DOHH2 (cell line): ENCODE measurements around the gene SCFD2.
"Not testable (repeated sequence)": the region's sequence is repeated elsewhere in the genome, so short reads cannot be mapped to it uniquely, and the experiment has no call there.

Experiments used
- H3F3A ChIP-seq: fragments of 200-600 bp; sonication (generic), shearing (Covaris generic); 2 replicates; pipeline ENCODE4 v1.6.0; 2016; ENCODE audit warnings: antibody characterized with exemption, mild to moderate bottlenecking; ENCODE audit not compliant: control insufficient read depth, insufficient read depth
- H3K27ac ChIP-seq: fragments of 200-600 bp; sonication (generic); 2 replicates; pipeline ENCODE4 v1.5.1; 2014; ENCODE audit warnings: low read depth, mild to moderate bottlenecking, low read length, moderate library complexity
- H3K27me3 ChIP-seq: fragments of 200-600 bp; sonication (generic); 2 replicates; pipeline ENCODE4 v1.6.1; 2014; ENCODE audit warnings: mild to moderate bottlenecking, low read length, mixed read lengths; ENCODE audit not compliant: control insufficient read depth
- H3K36me3 ChIP-seq: fragments of 200-600 bp; sonication (generic); 2 replicates; pipeline ENCODE4 v1.6.1; 2014; ENCODE audit warnings: mild to moderate bottlenecking, low read length, moderate library complexity, mixed read lengths; ENCODE audit not compliant: control insufficient read depth
- H3K4me1 ChIP-seq: fragments of 200-600 bp; sonication (generic); 2 replicates; pipeline ENCODE4 v1.6.1; 2014; ENCODE audit warnings: mild to moderate bottlenecking, low read length, mixed read lengths; ENCODE audit not compliant: control insufficient read depth
- H3K4me2 ChIP-seq: fragments of 200-600 bp; sonication (generic); 2 replicates; pipeline ENCODE4 v1.6.0; 2014; ENCODE audit warnings: mild to moderate bottlenecking, low read length, moderate library complexity
- H3K4me3 ChIP-seq: fragments of 200-600 bp; sonication (generic); 2 replicates; pipeline ENCODE4 v1.5.1; 2014; ENCODE audit warnings: mild to moderate bottlenecking, low read length, mixed read lengths
- H3K79me2 ChIP-seq: fragments of 200-600 bp; sonication (generic); 2 replicates; pipeline ENCODE4 v1.6.1; 2014; ENCODE audit warnings: mild to moderate bottlenecking, low read length, mixed read lengths; ENCODE audit not compliant: control insufficient read depth
- H3K9me2 ChIP-seq: fragments of 200-600 bp; sonication (generic); replicated peaks from 2 replicates; pipeline ENCODE4 v1.6.1; 2014; ENCODE audit warnings: mild to moderate bottlenecking, low read length, mixed read lengths; ENCODE audit not compliant: control insufficient read depth
- H3K9me3 ChIP-seq: fragments of 200-600 bp; sonication (generic); 2 replicates; pipeline ENCODE4 v1.6.1; 2014; ENCODE audit warnings: antibody characterized with exemption, low read length, mixed read lengths; ENCODE audit not compliant: control insufficient read depth, insufficient read depth
- H4K20me1 ChIP-seq: fragments of 200-600 bp; sonication (generic); 2 replicates; pipeline ENCODE4 v1.6.0; 2014; ENCODE audit warnings: low read depth, mild to moderate bottlenecking, antibody characterized with exemption, low read length, moderate library complexity; ENCODE audit not compliant: control insufficient read depth, insufficient read depth
- EZH2phosphoT487 ChIP-seq: fragments of 200-600 bp; sonication (generic); IDR thresholded peaks from 2 replicates; pipeline ENCODE4 v1.6.1; 2017; ENCODE audit warnings: borderline replicate concordance, mild to moderate bottlenecking, antibody characterized with exemption, low read length, moderate library complexity, mixed read lengths
- TF ChIP-seq, protein P1 (sequence below): fragments of 200-600 bp; sonication (generic); IDR thresholded peaks from one replicate; pipeline ENCODE4 v1.5.1; 2014; ENCODE audit warnings: antibody characterized with exemption, mild to moderate bottlenecking, low read depth, low read length; ENCODE audit not compliant: poor library complexity, severe bottlenecking

Gene SCFD2

DNA sequence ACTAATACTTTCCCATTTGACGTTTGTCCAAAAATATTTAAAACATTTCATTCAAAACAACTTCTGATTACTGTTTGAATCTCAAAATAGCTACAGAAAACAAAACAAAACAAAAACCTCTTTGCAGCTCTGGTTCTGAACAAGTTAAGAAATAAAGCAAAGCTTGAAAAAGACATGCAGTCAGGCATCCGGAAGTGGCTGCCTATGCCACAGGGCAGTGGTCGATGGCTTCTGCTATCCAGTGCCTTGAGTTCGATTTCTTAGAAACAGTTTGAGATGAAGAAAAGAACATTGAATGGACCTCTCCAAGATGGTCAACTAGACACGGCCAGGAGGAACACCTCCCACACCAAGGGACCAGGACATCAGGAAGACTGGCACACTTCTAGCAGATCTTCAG lies 125.3 kb downstream of the SCFD2 start:
- Histone ChIP-seq H3K4me2 (no peak overlapping the region), H3K27ac (no peak overlapping the region), H4K20me1 (no peaks in the 10 kb centered on the region), H3F3A (no peaks in the 10 kb centered on the region), H3K27me3 (no peaks in the 10 kb centered on the region), H3K4me1 (no peaks in the 10 kb centered on the region), H3K9me2 (no peaks in the 10 kb centered on the region), H3K9me3 (peaks cover under 1% of the 10 kb centered on the region; the same call in 1 of the 2 replicates), H3K4me3 (no peak overlapping the region), H3K36me3 (no peaks in the 10 kb centered on the region), H3K79me2 (peaks cover 7% of the 10 kb centered on the region)
- TF ChIP-seq, protein P1, sequence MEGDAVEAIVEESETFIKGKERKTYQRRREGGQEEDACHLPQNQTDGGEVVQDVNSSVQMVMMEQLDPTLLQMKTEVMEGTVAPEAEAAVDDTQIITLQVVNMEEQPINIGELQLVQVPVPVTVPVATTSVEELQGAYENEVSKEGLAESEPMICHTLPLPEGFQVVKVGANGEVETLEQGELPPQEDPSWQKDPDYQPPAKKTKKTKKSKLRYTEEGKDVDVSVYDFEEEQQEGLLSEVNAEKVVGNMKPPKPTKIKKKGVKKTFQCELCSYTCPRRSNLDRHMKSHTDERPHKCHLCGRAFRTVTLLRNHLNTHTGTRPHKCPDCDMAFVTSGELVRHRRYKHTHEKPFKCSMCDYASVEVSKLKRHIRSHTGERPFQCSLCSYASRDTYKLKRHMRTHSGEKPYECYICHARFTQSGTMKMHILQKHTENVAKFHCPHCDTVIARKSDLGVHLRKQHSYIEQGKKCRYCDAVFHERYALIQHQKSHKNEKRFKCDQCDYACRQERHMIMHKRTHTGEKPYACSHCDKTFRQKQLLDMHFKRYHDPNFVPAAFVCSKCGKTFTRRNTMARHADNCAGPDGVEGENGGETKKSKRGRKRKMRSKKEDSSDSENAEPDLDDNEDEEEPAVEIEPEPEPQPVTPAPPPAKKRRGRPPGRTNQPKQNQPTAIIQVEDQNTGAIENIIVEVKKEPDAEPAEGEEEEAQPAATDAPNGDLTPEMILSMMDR = no peak
- TF ChIP-seq EZH2phosphoT487 = no peak

DNA sequence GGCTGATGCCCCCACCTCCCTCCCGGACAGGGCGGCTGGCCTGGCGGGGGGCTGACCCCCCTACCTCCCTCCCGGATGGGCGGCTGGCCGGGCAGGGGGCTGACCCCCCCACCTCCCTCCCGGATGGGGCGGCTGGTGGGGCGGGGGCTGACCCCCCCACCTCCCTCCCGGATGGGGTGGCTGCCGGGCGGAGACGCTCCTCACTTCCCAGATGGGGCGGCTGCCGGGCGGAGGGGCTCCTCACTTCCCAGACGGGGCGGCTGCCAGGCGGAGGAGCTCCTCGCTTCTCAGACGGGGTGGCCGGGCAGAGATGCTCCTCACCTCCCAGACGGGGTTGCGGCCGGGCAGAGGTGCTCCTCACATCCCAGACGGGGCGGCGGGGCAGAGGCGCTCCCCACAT lies 127.5 kb downstream of the SCFD2 start:
- H3K9me3 ChIP-seq, H4K20me1 ChIP-seq, H3K79me2 ChIP-seq, H3K4me2 ChIP-seq, H3K27me3 ChIP-seq, H3K4me3 ChIP-seq, H3K4me1 ChIP-seq, H3F3A ChIP-seq, H3K36me3 ChIP-seq, H3K9me2 ChIP-seq, H3K27ac ChIP-seq: not testable (repeated sequence)

DNA sequence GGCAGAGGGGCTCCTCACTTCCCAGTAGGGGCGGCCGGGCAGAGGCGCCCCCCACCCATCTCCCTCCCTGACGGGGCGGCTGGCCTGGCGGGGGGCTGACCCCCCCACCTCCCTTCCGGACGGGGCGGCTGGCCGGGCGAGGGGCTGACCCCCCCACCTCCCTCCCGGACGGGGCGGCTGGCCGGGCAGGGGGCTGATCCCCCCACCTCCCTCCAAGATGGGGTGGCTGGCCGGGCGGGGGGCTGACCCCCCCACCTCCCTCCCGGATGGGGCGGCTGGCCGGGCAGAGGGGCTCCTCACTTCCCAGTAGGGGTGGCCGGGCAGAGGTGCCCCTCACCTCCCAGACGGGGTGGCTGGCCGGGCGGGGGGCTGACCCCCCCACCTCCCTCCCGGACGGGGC lies 128.1 kb downstream of the SCFD2 start:
- not testable (repeated sequence) for H3K9me2 ChIP-seq, H3K4me3 ChIP-seq, H3K27ac ChIP-seq, H3K27me3 ChIP-seq, H3K9me3 ChIP-seq, H3F3A ChIP-seq, H3K4me1 ChIP-seq, H3K79me2 ChIP-seq, H4K20me1 ChIP-seq, H3K4me2 ChIP-seq, H3K36me3 ChIP-seq

DNA sequence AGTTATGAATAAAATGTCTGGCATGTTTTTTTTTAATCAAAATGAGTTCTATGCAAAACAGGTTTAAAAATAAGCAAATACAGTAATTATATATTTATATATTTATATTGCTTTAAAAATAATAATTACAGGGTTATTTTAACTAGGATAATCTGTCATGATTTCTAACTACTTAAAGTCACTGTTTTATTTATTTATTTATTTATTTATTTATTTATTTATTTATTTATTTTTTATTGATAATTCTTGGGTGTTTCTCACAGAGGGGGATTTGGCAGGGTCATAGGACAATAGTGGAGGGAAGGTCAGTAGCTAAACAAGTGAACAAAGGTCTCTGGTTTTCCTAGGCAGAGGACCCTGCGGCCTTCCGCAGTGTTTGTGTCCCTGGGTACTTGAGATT lies 129.2 kb downstream of the SCFD2 start:
- not testable (repeated sequence) for H3K27me3 ChIP-seq, H3K9me3 ChIP-seq, H3K4me1 ChIP-seq, H3F3A ChIP-seq, H4K20me1 ChIP-seq, H3K36me3 ChIP-seq, H3K27ac ChIP-seq, H3K79me2 ChIP-seq, H3K4me3 ChIP-seq, H3K9me2 ChIP-seq, H3K4me2 ChIP-seq

DNA sequence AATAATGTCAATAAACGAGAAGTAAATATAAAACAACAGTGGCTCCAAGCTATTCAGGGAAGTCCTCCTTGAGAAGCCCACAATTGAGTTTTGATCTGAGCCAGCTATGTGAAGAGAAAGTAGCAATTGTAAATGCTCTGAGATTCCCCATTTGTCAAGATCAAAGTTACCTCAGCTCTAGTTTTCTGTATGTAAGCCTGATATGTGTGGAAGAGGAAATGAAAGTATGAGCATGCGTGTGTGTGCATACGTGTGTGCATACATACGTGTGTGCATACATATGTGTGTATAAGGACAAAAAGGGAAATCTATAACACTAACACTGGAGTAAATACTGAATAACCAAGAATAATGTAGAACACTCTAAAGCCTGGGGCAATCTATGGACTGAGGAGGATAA lies 130.3 kb downstream of the SCFD2 start:
- no peak for TF ChIP-seq EZH2phosphoT487
- TF ChIP-seq, protein P1 = no peak
- Histone ChIP-seq H3K9me2 (no peaks in the 10 kb centered on the region), H4K20me1 (no peaks in the 10 kb centered on the region), H3K9me3 (no peaks in the 10 kb centered on the region), H3K4me1 (no peaks in the 10 kb centered on the region), H3K36me3 (no peaks in the 10 kb centered on the region), H3K79me2 (no peaks in the 10 kb centered on the region), H3F3A (no peaks in the 10 kb centered on the region), H3K4me2 (no peak overlapping the region), H3K4me3 (no peak overlapping the region), H3K27ac (no peak overlapping the region), H3K27me3 (no peaks in the 10 kb centered on the region)
